ENCODE data around the gene NTMT1.

DNA sequence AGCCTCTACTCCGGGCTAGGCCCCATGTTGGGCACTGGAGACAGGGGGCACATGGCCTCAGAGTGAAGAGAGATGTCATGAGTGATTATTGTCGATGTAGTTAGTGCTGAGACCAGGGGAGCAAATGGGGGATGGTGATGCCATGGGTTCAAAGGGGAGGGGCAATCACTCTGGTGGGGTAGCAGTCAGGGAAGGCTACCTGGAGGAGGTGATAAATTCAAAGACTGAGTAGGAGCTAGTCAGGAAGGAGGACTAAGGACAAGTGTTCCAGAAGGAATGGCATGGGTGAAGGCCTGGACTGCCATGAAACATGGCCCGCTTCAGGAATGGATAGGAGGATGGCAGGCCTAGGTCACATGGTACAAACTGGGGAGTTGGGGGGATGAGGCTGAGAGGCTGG lies 46.7 kb upstream of the NTMT1 start:
- TF ChIP-seq, protein P1, sequence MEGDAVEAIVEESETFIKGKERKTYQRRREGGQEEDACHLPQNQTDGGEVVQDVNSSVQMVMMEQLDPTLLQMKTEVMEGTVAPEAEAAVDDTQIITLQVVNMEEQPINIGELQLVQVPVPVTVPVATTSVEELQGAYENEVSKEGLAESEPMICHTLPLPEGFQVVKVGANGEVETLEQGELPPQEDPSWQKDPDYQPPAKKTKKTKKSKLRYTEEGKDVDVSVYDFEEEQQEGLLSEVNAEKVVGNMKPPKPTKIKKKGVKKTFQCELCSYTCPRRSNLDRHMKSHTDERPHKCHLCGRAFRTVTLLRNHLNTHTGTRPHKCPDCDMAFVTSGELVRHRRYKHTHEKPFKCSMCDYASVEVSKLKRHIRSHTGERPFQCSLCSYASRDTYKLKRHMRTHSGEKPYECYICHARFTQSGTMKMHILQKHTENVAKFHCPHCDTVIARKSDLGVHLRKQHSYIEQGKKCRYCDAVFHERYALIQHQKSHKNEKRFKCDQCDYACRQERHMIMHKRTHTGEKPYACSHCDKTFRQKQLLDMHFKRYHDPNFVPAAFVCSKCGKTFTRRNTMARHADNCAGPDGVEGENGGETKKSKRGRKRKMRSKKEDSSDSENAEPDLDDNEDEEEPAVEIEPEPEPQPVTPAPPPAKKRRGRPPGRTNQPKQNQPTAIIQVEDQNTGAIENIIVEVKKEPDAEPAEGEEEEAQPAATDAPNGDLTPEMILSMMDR (IDR thresholded peaks at IDR 0.05; ENCODE audit: insufficient read depth, low read depth, low read length): no peak
- no peak for TF ChIP-seq EZH2 (IDR thresholded peaks at IDR 0.05; ENCODE audit: insufficient read depth, low read length)
